A673 (cell line): Measurements from ENCODE around the gene ISM1. TPM values are rescaled to one million over a fixed set of nuclear protein-coding genes. Genes with fewer than 3 reads are reported as not detected.

Experiments used
- BruUV-seq: library from RNA; stranded (reverse); fragments of 400-500 nt; replicated peaks from 2 replicates; lab custom pipeline; 2021; lab: Mats Ljungman, UMichigan
- CTCF ChIA-PET: fragments of 300-600 bp; sonication (Branson Sonifier 250); formaldehyde crosslinking; loops from one replicate; lab custom pipeline; 2022; ENCODE audit warnings: antibody characterized with exemption; lab: Charles Lee
- POLR2A ChIA-PET: fragments of 300-600 bp; sonication (Branson Sonifier 250); formaldehyde crosslinking; loops from one replicate; lab custom pipeline; 2022; ENCODE audit warnings: antibody characterized with exemption; ENCODE audit not compliant: low non-redundant PET; lab: Charles Lee
- DNase-seq: peaks from one replicate; pipeline ENCODE4 v3.0.0-alpha.2; 2015; ENCODE audit warnings: low spot score
- H3K27ac ChIP-seq: fragments of 200-600 bp; sonication (generic); 2 replicates; pipeline ENCODE4 v1.5.1; 2016; ENCODE audit warnings: mixed run types, low read depth, mild to moderate bottlenecking, mixed read lengths, antibody characterized with exemption, low read length; ENCODE audit not compliant: poor library complexity, severe bottlenecking
- H3K27me3 ChIP-seq: fragments of 200-600 bp; sonication (generic); replicated peaks from 2 replicates; pipeline ENCODE4 v1.6.1; 2017; ENCODE audit warnings: mixed run types, low read depth, mild to moderate bottlenecking, mixed read lengths, antibody characterized with exemption, low read length; ENCODE audit not compliant: insufficient read depth, poor library complexity
- H3K36me3 ChIP-seq: fragments of 200-600 bp; sonication (generic); 2 replicates; pipeline ENCODE4 v1.6.1; 2016; ENCODE audit warnings: mixed run types, mild to moderate bottlenecking, mixed read lengths, antibody characterized with exemption, low read length; ENCODE audit not compliant: insufficient read depth, poor library complexity, severe bottlenecking
- H3K4me1 ChIP-seq: fragments of 200-600 bp; sonication (generic); 2 replicates; pipeline ENCODE4 v1.6.1; 2017; ENCODE audit warnings: mixed run types, mild to moderate bottlenecking, mixed read lengths, antibody characterized with exemption, low read length; ENCODE audit not compliant: insufficient read depth, poor library complexity, severe bottlenecking
- H3K4me3 ChIP-seq: fragments of 200-600 bp; sonication (generic); 2 replicates; pipeline ENCODE4 v1.5.1; 2016; ENCODE audit warnings: low read depth, mixed run types, mild to moderate bottlenecking, mixed read lengths, low read length; ENCODE audit not compliant: poor library complexity, severe bottlenecking
- H3K9me3 ChIP-seq: fragments of 200-600 bp; sonication (generic); 2 replicates; pipeline ENCODE4 v1.6.1; 2016; ENCODE audit warnings: mixed run types, low read depth, mild to moderate bottlenecking, mixed read lengths, antibody characterized with exemption, low read length; ENCODE audit not compliant: poor library complexity, severe bottlenecking
- CTCF ChIP-seq: fragments of 300-800, 200-600 bp; sonication (generic); conservative IDR thresholded peaks from 2 replicates; pipeline ENCODE4 v1.5.1; 2017; ENCODE audit warnings: low read depth, mild to moderate bottlenecking, antibody characterized with exemption, low read length, moderate library complexity, mixed read lengths
- EZH2 ChIP-seq: fragments of 200-600 bp; sonication (generic); IDR thresholded peaks from 2 replicates; pipeline ENCODE4 v1.6.1; 2017; ENCODE audit warnings: borderline replicate concordance, low read depth, mild to moderate bottlenecking, mixed read lengths, antibody characterized with exemption, low read length; ENCODE audit not compliant: poor library complexity, severe bottlenecking
- intact Hi-C: fragments of 100-400 bp; cut with micrococcal nuclease; formaldehyde crosslinking; loops from one replicate; pipeline ENCODE4 v1.10.0; 2022; ENCODE audit not compliant: unreplicated experiment
- total RNA-seq: library from RNA; stranded (reverse); gene quantifications from 2 replicates; pipeline ENCODE4 v1.2.3, GENCODE V29; 2021

ISM1 gene
- total RNA-seq, 1 experiment from 2014 or later = 0.11 TPM

DNA sequence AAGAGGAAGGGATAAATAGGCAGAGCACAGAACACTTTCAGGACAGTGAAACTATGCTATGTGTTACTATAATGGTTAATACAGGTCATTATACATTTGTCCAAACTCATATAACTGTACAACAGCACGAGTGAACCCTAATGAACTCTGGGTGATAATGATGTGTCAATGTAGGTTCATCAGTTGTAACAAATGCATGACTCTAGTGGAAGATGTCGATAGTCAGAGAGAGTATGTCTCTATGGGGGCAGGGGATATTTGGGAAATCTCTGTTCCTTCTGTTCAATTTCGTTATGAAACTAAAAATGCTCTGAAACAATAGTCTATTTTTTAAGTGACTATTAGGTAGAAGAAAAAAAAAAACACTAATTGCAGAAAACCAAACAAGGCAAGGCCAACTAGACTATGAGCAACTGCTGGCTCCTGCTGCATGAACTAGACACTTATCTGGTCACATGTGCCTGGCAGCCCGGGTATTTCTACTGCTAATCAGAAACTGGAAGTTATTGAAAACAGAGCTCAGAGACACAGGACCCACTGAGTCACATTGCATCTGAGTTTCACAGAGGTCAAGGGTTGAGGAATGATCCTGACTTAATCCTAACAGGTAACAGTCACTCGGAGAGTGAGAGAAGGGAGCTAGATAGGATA lies 97.9 kb downstream of the ISM1 start:
- ChIA-PET CTCF (interaction anchor here (1.1 kb wide), 1 partner anchor 16 kb away, joined by 6 read pairs; no protein-coding TSS in a partner anchor), POLR2A (no interaction called here)
- no peaks in the 10 kb centered on the region for H3K4me1 ChIP-seq
- H3K27ac ChIP-seq = no peak overlapping the region
- no peak overlapping the region for H3K4me3 ChIP-seq
- TF ChIP-seq CTCF (no peak), EZH2 (no peak)
- H3K27me3 ChIP-seq = no peaks in the 10 kb centered on the region
- no peak for DNase-seq
- H3K36me3 ChIP-seq = no peaks in the 10 kb centered on the region
- peaks cover 4% of the 10 kb centered on the region for H3K9me3 ChIP-seq
- intact Hi-C loops = no loop called here
- no TSS peak for BruUV-seq

- ChIA-PET CTCF (no interaction called here), POLR2A (no interaction called here)
- no peak for DNase-seq
- H3K9me3 ChIP-seq = peaks cover 4% of the 10 kb centered on the region
- TF ChIP-seq EZH2 (no peak), CTCF (no peak)
- intact Hi-C loops = loop anchor here (10.0 kb wide), 2 partner anchors 134 to 454 kb away; no protein-coding TSS in a partner anchor
- no peaks in the 10 kb centered on the region for H3K4me1 ChIP-seq
- no peak overlapping the region for H3K4me3 ChIP-seq
- no peaks in the 10 kb centered on the region for H3K27me3 ChIP-seq
- no peaks in the 10 kb centered on the region for H3K36me3 ChIP-seq
- no peak overlapping the region for H3K27ac ChIP-seq
- BruUV-seq = no TSS peak
These were observed 99.6 kb downstream of the ISM1 start for GRCh38 chr20:13320702-13321101.

- H3K27ac ChIP-seq = no peak overlapping the region
- BruUV-seq = no TSS peak
- TF ChIP-seq EZH2 = no peak
- no peak for TF ChIP-seq CTCF
- H3K4me1 ChIP-seq = no peaks in the 10 kb centered on the region
- intact Hi-C loops = loop anchor here (10.0 kb wide), 2 partner anchors 133 to 453 kb away; no protein-coding TSS in a partner anchor
- POLR2A ChIA-PET = no interaction called here
- CTCF ChIA-PET = interaction anchor here (0.6 to 0.7 kb wide), 2 partner anchors 225 to 591 kb away, joined by 3 to 8 read pairs; no protein-coding TSS in a partner anchor
- DNase-seq = no peak
- H3K36me3 ChIP-seq = no peaks in the 10 kb centered on the region
- H3K27me3 ChIP-seq = no peaks in the 10 kb centered on the region
- H3K9me3 ChIP-seq = peaks cover 4% of the 10 kb centered on the region
- H3K4me3 ChIP-seq = no peak overlapping the region
These were observed 100.3 kb downstream of the ISM1 start for GRCh38 chr20:13321416-13321815.
